ENCODE measurements around the gene MROH2A. TPM values are rescaled to one million over a fixed set of nuclear protein-coding genes. Genes with fewer than 3 reads are reported as not detected.
"Not testable (repeated sequence)": the region's sequence is repeated elsewhere in the genome, so short reads cannot be mapped to it uniquely, and the experiment has no call there.

MROH2A gene
- total RNA-seq, 1 donor from 2014 or later, result not detected

DNA sequence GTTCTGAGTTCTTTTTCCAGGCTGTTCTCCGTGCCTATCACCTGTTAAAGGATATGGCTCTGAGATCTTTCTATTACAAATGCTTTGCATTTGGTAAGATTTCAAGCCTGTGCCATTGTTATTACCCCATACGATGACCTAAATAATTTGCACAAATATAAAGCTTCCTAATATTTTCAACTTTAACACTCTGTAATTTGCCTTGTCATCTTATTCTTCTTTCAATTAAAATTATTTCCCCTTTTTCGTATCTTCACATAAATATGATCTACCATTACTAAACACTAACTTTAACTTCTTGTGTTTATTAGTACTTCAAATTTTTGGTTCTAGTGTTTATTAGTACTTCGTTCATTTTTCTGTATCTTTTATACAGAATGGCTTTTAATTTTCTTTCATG is 93.3 kb downstream of the MROH2A start:
- no peak for TF ChIP-seq CTCF (conservative IDR thresholded peaks at IDR 0.05; ENCODE audit: low read depth, low read length)
- no peak for DNase-seq (ENCODE audit: low read depth)
- no peak overlapping the region for H3K4me3 ChIP-seq (ENCODE audit: low read depth, low read length)

DNA sequence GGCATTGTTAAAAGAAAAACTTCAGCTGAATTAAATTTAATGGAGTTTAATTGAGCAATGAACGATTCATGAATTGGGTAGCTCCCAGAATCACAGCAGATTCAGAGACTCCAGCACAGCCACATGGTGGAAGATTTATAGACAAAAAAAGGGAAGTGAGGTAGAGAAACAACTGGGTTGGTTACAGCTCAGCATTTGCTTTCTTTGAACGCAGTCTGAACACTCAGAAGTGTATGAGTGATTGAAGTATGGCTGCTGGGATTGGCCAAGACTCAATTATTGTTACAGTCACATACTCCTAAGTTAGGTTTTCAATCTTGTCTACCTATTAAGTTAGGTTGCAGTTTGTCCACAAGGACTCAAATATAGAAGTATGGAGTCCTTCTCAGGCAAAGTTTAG is 94.0 kb downstream of the MROH2A start:
- DNase-seq (ENCODE audit: low read depth); H3K4me3 ChIP-seq (ENCODE audit: low read depth, low read length): not testable (repeated sequence)

GRCh38 chr2:233882353-233882752 is 104.2 kb downstream of the MROH2A start:
- DNase-seq (ENCODE audit: low read depth), result no peak
- TF ChIP-seq CTCF (conservative IDR thresholded peaks at IDR 0.05; ENCODE audit: low read depth, low read length), result no peak
- H3K4me3 ChIP-seq (ENCODE audit: low read depth, low read length), result no peak overlapping the region

Other genes starting within 250 kb of the MROH2A start
- gene USP40, start 211.5 kb upstream of the MROH2A start, total RNA-seq, result 19.8 and 33.6 TPM in 2 replicates
- not detected in 2 replicates for gene UGT1A8, start 160.7 kb upstream of the MROH2A start, total RNA-seq
- gene UGT1A10, start 141.9 kb upstream of the MROH2A start, total RNA-seq, result not detected in 2 replicates
- not detected in 2 replicates for gene UGT1A9, start 106.4 kb upstream of the MROH2A start, total RNA-seq
- 0.14 TPM in 1 of 2 replicates, not detected in the other for gene UGT1A7, start 96.4 kb upstream of the MROH2A start, total RNA-seq
- gene UGT1A6, start 85.4 kb upstream of the MROH2A start, total RNA-seq, result 0.52 and 5.1 TPM in 2 replicates
- not detected in 2 replicates for gene UGT1A5, start 65.4 kb upstream of the MROH2A start, total RNA-seq
- 0.07 TPM in 1 of 2 replicates, not detected in the other for gene UGT1A4, start 59.6 kb upstream of the MROH2A start, total RNA-seq
- not detected in 2 replicates for gene UGT1A3, start 49.3 kb upstream of the MROH2A start, total RNA-seq
- gene UGT1A1, start 18.1 kb upstream of the MROH2A start, total RNA-seq, result not detected in 2 replicates
- gene HJURP, start 76.2 kb downstream of the MROH2A start, total RNA-seq, result 56.9 and 64.9 TPM in 2 replicates
- 0.87 and 4.1 TPM in 2 replicates for gene TRPM8, start 139.0 kb downstream of the MROH2A start, total RNA-seq

Data from epithelial cell of proximal tubule (primary cell).